GM21390 (cell line): ENCODE data around the gene FLNB.

Experiments
- ATAC-seq: cut with Tn5 transposase; IDR thresholded peaks from one replicate; pipeline ENCODE4 v1.9.1; 2021; ENCODE audit not compliant: unreplicated experiment

FLNB gene

DNA sequence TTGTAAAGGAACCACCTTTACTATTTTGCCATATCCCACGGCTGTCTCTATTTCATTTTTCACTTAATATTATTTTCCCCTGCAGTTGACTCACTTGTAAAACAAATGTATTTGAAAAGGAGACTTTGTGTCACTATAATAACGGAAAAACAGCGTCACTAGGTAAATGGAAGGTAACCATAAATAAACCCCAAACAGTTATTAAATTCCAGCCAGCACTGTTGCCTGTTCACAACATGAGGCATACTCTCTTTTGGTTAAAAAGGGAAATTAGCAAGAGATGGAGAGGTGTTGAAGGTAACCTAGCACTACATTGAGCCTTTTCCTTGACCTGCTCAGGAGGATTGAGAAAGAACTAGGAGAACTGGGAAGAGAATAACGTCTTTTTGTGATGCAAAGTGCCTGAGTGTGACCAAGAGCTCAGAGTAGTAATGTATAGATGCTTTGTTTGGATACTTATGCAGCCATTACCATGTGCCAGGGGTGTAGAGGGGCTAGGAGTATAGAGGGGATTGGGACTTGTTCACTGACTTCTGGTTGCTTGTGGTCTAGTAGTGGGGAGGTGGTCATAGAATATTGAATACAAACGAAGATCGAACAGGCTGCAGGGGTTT is 19.6 kb downstream of the FLNB start:
- no peak for ATAC-seq

DNA sequence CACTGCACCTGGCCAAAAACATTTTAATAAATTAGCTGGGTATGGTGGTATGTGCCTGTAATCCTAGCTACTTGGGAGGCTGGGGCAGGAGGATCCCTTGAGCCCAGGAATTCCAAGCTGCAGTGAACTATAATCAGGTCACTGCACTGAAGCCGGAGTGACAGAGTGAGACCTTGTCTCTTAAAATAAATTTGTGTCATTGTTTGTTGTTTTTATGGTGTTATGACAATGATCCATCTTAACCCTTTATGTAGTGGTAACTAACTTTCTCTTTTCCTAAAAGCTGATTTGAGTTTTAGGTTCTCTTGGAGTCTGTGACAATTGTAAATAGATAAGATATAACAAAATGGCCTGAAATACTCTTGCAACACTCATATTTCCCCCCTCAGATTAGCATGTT is 20.7 kb downstream of the FLNB start:
- ATAC-seq: no peak

DNA sequence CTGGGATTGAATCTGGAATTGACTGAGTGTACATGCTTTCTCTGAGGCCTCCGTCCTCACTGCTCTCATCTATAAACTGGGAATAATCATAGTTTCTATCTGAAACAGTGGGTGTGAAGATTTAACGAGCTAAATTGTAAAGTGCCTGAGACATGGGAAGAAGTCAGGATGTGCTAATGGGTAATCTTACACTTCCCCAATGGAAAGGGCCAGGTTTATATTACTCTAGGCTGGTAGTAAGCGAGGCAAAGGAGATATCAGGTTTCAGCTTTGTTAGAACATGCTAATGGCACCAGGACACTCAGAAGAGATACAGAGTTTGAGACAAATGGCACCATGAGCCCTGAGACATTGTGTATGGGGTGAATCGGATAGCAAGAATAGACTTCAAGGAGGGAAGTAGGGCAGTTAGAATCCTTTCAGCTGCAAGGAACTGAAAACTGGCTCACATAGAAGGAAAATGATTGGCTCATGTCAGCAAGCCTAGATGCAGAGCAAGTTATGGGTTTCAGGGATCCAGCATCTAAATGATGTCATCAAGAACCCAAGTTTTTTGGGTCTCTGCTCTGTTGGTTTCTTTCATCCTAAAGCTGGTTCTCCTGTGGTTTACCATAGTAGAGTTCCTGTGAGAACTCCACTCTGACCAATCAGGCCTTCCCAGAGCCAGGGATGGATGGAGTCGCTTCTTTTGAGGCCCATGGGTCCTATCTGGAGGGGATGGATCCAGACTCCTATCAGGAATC is 21.8 kb downstream of the FLNB start:
- no peak for ATAC-seq

DNA sequence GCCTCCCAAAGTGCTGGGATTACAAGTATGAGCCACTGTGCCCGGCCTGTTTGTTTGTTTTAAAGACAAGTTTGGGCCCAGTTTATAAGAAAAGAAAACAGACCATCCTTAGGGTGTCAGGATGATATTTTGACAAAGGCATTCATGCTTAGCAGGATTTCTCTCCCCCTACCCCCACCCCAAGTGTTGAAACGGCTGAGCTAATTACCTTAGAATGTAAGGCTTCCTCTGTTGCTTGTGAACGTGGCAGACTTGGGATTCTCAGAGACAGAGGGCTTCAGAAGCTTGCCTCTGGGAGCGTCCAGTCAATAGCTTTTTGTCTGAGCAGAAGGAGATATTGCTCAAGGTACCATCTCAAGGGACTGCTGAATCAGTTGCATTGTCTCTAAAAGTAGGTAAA is 24.0 kb downstream of the FLNB start:
- ATAC-seq: no peak

DNA sequence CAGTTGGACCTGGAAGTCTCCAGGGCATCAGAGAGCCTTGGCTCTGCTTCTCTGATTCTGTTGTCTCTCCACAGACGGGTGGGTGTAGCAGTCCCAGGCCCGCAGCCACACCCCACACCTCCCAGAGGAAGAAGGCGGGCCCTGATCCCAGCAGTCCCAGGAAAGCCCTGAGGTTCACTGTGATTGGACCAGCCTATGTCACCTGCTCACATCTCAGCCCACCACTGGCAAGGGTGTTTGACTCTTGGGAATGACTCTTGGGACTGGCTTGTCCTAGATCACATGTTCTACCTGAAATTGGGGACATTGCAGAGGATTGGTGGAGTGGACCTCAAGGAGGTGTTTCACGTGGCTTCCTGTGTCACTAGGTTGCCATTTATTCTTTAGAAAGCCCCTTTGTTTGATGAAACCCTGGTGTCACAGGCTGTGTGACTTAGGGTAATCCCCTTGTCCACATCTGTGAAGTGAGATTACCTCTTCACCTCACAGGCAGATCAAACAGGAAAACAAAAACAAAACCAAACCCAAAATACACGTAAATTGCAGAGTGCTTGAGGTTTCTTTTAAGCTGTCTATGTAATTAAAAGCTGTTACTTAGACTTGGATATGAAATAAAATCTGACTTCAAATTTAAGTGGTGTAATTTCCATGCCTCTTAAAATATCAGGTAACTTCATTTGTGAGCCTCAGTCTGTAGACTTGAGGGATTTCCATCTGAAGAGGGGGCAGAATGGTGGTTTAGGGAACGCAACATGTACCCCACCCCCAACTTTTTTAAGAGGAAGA is 26.7 kb downstream of the FLNB start:
- peak; percentile 95 for ATAC-seq

DNA sequence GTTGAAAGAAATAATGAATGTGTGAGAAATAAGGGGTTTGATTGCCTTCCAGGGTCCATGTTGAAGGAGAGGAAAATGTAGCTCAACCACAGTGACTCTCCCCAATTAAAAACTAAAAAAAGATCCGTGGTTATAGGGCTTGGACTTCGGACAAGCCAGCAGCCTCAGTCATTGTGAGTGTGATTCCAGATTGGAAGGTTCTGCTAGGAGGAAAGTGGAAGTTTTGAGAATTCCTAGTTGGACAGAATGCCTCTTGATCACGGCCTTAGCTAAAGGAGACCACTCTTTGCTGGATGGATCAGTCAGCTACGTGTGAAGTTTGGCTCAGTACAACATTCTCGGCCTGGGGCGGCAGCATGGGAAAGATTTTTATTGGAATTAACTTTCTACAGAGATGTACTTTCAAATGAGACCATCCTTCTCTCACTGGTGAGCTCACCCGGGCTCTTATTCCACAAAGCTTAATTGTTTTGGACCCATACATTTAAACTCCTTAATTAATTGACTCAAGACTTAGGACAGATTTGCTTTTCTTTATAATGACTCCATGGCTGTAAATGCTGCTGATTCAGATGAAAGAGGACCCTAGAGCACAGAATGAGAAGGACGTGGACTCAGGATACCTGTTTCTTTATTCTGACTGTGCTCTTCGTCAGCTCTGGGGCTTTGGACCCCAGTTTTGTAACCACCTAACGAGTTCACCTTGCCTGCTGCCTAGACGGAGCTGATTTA is 27.5 kb downstream of the FLNB start:
- ATAC-seq: no peak

DNA sequence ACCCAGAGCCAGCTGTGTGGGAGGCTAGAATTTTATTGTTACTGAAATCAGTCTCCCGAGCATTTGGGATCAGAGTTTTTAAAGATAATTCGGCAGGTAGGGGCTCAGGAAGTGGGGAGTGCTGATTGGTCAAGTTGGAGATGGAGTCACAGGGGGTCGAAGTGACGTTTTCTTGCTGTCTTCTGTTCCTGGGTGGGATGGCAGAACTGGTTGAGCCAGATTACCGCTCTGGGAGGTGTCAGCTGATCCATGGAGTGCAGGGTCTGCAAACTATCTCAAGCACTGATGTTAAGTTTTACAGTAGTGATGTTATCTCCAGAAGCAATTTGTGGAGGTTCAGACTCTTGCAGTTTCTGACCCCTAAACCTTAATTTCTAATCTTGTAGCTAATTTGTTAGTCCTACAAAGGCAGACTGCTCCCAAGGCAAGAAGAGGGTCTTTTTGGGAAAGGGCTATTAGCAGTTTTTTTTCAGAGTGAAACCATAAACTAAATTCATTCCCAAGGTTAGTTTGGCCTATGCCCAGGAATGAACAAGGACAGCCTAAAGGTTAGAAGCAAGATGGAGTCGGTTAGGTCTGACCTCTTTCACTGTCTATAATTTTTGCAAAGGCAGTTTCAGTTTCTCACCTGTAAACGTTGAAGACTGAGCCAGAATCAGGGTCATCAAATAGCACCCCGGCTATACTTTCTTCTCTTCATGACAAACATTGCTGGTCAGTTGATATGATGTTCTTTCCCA is 28.2 kb downstream of the FLNB start:
- ATAC-seq: no peak

DNA sequence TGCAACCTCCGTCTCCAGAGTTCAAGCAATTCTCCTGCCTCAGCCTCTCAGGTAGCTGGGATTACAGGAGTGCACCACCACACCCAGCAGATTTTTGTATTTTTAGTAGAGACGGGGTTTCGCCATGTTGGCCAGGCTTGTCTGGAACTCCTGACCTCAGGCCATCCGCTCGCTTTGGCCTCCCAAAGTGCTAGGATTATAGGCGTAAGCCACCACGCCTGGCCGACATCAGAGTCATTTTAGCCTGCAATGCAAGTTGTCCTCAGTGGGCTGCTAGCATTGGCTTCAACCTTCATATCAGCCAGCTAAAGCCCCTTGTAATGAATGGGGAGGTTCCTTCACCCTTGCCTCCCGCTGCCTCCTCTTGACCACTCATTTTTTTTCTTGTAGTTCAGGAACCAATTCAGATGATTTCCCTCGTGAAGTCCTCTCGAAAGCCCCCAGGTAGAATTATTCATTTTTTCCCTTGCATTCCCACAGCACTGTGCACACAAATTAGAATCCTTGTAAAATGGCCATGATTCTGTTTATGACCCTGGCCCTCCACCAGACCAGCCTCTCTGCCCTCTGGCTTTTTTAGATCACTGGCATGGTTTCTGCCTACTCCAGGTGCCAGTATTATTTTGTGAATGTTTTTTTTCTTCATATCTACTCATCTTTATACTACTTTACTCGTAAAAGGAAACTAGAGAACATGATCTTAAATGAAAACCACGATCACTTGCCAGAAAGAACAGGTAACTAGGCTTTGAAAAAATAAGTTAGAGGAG is 29.1 kb downstream of the FLNB start:
- no peak for ATAC-seq

DNA sequence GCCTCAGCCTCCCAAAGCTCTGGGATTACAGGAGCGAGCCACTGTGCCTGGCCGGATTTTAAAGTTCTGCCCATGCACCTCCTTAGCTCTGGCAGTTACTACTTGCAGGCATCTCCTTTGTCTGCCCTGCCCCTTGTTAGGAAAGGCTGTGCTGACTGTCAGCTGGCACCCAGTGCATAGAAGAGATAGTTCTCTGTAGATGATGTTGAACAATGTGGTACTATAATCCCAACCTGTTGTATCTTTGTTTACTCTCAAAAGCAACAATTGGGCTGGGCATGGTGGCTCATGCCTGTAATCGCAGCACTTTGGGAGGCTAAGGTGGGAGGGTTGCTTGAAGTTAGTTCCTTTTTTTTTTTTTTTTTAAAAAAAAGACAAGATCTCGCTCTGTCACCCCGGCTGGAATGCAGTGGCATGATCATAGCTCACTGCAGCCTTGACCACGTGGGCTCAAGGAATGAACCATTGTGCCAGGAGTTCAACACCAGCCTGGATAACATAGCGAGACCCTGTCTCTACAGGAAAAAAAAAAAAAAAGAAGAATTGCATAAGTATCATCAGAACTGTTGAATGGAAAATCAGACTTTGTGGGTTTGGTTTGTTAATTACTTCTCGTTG is 30.6 kb downstream of the FLNB start:
- ATAC-seq: no peak

DNA sequence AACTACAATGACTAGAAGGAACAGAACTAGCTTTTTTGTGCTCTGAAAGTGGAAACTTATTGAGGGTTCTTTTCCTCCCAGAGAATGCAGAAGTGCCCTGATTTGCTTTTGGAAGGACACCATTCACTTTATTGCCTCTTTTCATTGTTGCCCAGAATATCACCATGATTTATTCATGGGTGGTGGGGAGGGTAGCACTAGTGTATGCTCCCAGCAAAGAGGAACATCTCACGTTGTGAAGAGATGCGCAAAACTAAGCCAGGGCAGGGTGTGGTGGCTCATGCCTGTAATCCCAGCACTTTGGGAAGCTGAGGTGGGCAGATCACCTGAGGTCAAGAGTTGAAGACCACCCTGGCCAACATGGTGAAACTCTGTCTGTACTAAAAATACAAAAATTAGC is 31.4 kb downstream of the FLNB start:
- ATAC-seq: no peak

DNA sequence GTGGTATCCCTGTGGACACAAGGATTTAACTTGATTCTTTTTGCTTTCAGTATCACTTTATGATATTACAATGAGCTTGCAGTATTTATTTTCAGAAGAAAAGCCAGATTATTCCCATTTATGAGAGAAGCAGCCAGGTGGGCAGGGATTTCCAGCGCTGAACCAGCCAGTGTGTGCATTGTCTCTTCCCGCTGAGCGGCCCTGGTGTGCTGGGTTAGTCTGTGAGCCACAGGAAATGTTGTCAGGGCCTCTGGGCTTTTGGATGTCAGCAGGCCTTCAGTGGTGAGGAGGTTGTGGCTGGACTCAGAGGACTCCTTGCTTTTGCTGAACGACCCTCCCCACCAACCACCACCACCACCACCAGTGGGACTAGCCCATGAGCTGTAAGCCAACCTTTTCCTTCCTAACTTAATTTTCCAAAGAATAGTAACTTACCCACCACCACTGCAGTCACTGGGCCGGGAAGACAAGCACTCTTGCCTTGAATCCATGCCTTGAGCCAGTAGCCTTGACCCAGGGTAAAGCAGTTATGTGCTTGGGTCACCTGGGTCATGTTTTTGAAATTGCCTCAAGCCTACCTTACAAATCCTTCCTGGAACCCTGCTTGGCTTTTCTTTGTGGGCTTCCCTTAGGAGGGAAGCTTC is 33.1 kb downstream of the FLNB start:
- no peak for ATAC-seq

DNA sequence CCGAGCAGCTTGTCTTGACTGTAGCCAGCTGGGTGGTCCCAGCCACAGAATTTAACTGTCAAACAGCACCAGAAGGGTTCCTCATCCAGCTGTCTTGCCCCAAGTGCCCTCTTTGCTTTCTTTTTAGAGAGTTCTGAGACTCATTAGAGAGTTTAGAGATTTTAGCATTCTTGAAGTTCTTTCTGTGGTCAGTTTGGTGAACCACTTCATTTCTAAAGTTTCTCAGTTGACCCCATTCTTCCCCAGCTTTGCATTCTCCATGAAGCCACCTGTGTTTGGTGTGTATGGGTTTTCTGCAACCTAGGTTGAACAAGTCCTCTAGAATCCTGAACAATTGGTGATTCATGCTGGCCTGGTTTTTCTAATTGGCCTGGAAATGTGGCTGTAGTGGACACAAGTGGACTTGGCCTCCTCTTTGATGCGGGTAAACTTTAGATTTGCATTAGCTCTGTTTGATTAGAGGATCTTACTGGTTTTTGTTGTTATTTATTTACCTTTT is 33.7 kb downstream of the FLNB start:
- peak; percentile 88 for ATAC-seq

DNA sequence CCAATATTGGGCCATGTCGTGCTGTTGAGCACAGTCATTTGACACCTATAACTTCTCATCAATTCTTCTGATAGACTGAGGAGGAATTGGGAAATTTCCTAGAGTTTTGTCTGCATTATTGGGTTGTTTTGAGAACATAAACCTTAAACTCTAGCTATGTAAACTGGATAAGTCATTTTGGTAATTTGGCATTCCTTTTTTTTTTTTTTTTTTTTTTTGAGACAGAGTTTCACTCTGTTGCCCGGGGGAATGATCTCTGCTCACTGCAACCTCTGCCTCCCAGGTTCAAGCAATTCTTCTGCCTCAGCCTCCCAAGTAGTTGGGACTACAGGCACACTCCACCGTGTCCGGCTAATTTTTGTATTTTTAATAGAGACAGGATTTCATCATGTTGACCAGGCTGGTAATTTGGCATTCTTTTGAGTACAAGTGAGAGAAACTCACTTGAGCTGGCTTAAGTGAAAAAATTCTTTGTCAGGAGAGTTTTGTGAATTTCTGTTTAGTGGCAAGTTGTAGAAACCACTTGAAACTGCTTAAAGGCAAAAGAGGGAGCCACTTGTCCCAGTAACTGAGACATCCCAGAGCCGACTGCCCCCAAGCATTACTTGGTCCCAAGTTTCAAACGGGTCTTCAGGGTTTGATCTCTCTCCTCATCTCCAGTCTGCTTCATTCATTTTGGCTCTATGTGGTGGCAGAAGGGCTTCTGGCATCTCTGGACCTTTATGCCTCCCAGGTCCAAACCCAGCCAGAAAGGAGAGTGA is 34.9 kb downstream of the FLNB start:
- no peak for ATAC-seq

DNA sequence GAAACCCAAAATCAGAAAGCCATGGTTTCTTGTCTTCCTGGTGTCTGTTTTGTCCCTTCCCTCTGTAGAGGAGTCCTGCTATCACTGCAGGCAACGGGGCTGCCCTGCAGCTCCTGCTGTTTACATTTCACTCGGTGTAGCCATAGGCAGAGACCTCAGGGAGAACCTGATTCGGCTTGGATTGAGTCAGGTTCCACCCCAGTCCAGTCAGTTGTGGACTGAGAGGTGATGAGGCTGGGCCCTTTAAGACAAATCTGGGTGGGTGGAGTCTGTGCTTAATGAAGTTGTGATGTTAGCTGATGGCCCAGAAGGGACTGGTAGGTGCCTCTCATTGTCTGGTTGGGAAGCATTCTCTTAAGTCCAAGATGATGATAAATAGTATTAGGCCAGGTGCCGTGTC is 35.7 kb downstream of the FLNB start:
- ATAC-seq: no peak

DNA sequence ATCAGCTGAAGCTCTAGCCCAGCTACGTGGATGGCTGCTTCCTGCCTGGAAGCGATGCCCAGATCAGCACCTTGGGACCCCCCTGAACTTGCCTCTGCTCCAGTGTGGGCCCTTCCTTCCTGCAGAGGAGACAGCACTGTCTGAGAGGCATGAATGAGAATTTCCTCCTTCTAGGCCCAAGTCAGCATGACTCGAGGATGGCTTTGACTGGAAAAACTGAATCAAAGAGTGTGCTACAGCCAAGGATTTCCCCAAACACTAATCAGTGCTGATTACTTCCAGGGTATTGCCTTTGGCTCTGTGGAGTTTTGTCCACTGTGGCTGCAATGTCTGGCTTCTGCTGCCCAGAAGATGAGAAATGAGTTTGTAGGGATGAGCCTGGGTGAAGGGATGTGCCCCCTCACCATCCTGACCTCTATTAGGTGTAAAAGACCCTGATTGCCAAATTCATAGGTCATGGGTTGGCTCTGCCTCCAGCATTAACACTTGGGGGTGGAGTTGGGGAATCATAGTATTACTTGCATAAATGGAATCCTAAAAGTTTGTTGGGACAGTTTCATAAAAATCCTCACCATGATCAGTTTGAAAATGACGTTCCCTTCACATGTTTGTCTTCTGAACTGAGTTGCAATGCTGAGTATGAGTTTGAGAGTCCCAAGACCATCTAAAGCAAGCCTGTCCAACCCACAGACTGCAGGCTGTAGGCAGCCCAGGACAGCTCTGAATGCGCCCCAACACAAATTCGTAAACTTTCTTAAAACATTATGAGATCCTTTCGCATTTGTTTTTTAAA is 36.7 kb downstream of the FLNB start:
- no peak for ATAC-seq

DNA sequence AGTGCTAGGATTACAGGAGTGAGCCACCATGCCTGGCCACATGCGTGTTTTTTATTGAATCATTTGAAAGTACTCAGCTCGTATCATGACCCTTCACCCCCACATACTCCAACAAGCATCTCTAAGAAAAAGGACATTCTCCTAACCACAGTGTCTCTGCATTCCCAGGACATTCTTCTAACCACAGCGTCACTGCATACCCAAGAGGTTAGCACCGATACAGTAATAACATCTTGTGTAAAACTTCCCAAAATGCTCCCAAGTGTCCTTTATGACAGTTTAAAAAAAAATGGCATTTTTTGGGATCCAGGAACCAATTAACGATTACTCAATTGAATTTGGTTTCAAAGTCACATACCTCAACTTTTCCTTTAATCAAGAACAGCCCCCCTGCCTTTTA is 39.6 kb downstream of the FLNB start:
- ATAC-seq: no peak

DNA sequence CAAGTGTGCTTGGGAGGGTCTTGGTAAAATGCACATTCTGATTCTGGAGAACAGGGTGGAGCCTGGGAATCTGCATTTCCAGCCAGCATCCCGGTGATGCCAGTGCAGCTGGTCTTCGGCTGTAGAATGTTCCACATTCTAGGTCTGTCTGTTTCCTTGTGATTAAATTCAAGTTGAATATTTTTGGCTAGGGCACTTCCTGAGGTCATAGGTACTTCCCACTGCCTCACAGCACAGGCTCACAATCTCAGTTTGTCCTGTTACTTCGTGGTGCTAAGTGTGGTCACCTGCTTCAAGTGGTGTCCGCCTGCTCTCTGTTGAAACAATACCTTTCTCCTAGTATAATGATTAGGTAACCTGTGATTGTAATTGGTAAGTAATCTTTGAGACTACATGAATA is 40.1 kb downstream of the FLNB start:
- ATAC-seq: no peak
